ENCODE data around the gene NPY2R. TPM values are rescaled to one million over a fixed set of nuclear protein-coding genes. Genes with fewer than 3 reads are reported as not detected.

The NPY2R gene
- polyA plus RNA-seq, 1 donor from 2014 or later: 1.2 TPM

DNA sequence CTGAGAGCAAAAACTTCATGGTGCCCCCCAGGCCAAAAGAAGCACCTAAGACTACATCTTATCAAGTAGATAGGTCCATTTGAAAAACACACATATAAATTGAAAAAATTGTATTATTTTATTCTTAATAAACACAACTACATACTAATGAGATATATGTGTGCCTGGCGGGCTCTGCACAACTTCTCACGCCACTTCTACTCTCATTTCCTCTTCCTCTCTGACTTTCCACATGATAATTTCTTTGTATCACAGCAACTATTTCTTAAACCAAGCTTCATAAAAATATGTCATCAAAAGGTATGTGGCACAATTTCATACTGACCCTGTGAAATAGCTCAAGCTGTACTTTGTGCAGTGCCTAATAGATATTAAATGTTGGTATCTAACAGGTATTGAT lies 10.7 kb upstream of the NPY2R start:
- no peak overlapping the region for H3K4me2 ChIP-seq (ENCODE audit: low read length)
- H3K9ac ChIP-seq (ENCODE audit: low read length): no peak overlapping the region
- no peaks in the 10 kb centered on the region for H3K9me2 ChIP-seq (ENCODE audit: insufficient read depth, low read length)
- H3F3A ChIP-seq (ENCODE audit: insufficient read depth, low read length, poor library complexity, severe bottlenecking): no peaks in the 10 kb centered on the region
- H3K27me3 ChIP-seq (ENCODE audit: insufficient read depth, low read depth, low read length): no peaks in the 10 kb centered on the region
- no peak overlapping the region for H3K4me3 ChIP-seq (ENCODE audit: low read length)
- no peaks in the 10 kb centered on the region for H3K36me3 ChIP-seq (ENCODE audit: insufficient read depth, low read length)
- TF ChIP-seq EZH2 (IDR thresholded peaks at IDR 0.05; ENCODE audit: borderline replicate concordance, insufficient read depth, low read length, poor library complexity, severe bottlenecking) (no peak), TAF1 (IDR thresholded peaks at IDR 0.05; ENCODE audit: low read depth) (no peak), SMC3 (conservative IDR thresholded peaks at IDR 0.05; ENCODE audit: poor library complexity) (no peak), RAD21 (conservative IDR thresholded peaks at IDR 0.05) (no peak), EP300 (conservative IDR thresholded peaks at IDR 0.05; ENCODE audit: poor library complexity, severe bottlenecking) (no peak), POLR2AphosphoS5 (IDR thresholded peaks at IDR 0.05) (no peak)
- TF ChIP-seq, protein P1, sequence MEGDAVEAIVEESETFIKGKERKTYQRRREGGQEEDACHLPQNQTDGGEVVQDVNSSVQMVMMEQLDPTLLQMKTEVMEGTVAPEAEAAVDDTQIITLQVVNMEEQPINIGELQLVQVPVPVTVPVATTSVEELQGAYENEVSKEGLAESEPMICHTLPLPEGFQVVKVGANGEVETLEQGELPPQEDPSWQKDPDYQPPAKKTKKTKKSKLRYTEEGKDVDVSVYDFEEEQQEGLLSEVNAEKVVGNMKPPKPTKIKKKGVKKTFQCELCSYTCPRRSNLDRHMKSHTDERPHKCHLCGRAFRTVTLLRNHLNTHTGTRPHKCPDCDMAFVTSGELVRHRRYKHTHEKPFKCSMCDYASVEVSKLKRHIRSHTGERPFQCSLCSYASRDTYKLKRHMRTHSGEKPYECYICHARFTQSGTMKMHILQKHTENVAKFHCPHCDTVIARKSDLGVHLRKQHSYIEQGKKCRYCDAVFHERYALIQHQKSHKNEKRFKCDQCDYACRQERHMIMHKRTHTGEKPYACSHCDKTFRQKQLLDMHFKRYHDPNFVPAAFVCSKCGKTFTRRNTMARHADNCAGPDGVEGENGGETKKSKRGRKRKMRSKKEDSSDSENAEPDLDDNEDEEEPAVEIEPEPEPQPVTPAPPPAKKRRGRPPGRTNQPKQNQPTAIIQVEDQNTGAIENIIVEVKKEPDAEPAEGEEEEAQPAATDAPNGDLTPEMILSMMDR (IDR thresholded peaks at IDR 0.05; ENCODE audit: poor library complexity, severe bottlenecking): no peak
- no peaks in the 10 kb centered on the region for H4K20me1 ChIP-seq (ENCODE audit: insufficient read depth)
- no peak overlapping the region for H3K27ac ChIP-seq (ENCODE audit: low read length)
- no peaks in the 10 kb centered on the region for H3K9me3 ChIP-seq (ENCODE audit: low read length)
- H3K79me2 ChIP-seq (replicated peaks; ENCODE audit: insufficient read depth, low read length): no peaks in the 10 kb centered on the region
- no peak overlapping the region for H2AFZ ChIP-seq (ENCODE audit: low read depth, low read length)

DNA sequence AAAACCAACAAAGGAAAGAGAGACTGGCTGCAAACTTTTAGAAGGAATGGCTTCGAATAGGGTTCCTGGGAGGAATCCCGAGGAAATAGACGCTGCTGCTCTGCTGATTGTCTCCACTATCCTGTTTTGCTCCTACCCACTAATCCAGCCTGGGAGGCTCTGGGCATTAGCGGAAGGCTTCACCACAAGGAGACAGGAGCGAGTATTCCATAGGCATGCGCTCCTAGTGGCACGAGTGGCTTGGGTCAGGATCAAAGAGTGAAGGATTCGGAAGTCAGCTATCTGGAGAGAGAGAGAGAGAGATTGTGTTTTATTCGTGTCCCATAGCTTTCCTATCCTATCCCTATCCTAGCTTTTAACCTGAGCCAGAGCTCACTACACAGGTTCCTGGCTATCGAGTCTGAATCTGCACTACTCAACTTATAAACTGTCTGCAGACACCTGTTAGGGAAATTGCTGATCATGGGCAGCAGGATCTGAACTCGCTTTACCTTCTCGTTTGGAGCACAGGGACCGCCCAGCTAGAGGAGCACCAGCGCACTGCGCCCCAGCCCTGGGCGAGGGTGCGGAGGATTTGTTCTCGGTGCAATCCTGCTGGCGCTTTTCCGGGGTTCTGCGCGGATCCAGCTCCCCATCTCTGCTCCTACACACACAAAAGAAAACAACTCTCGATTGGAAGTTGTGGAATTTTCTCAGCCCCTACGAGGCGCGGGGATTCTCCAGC lies 740 bp upstream of the NPY2R start:
- Histone ChIP-seq H3K27me3 (ENCODE audit: insufficient read depth, low read depth, low read length) (peaks cover 21% of the 10 kb centered on the region), H3K79me2 (replicated peaks; ENCODE audit: insufficient read depth, low read length) (peaks cover 9% of the 10 kb centered on the region), H3K36me3 (ENCODE audit: insufficient read depth, low read length) (no peaks in the 10 kb centered on the region), H2AFZ (ENCODE audit: low read depth, low read length) (peak overlapping the region; percentile 56), H3F3A (ENCODE audit: insufficient read depth, low read length, poor library complexity, severe bottlenecking) (no peaks in the 10 kb centered on the region), H3K4me2 (ENCODE audit: low read length) (peak overlapping the region; percentile 96), H4K20me1 (ENCODE audit: insufficient read depth) (no peaks in the 10 kb centered on the region), H3K9me2 (ENCODE audit: insufficient read depth, low read length) (no peaks in the 10 kb centered on the region), H3K9ac (ENCODE audit: low read length) (peak overlapping the region; percentile 32), H3K9me3 (ENCODE audit: low read length) (no peaks in the 10 kb centered on the region), H3K27ac (ENCODE audit: low read length) (no peak overlapping the region), H3K4me3 (ENCODE audit: low read length) (peak overlapping the region; percentile 71)
- no peak for TF ChIP-seq SMC3 (conservative IDR thresholded peaks at IDR 0.05; ENCODE audit: poor library complexity)
- TF ChIP-seq, protein P2, sequence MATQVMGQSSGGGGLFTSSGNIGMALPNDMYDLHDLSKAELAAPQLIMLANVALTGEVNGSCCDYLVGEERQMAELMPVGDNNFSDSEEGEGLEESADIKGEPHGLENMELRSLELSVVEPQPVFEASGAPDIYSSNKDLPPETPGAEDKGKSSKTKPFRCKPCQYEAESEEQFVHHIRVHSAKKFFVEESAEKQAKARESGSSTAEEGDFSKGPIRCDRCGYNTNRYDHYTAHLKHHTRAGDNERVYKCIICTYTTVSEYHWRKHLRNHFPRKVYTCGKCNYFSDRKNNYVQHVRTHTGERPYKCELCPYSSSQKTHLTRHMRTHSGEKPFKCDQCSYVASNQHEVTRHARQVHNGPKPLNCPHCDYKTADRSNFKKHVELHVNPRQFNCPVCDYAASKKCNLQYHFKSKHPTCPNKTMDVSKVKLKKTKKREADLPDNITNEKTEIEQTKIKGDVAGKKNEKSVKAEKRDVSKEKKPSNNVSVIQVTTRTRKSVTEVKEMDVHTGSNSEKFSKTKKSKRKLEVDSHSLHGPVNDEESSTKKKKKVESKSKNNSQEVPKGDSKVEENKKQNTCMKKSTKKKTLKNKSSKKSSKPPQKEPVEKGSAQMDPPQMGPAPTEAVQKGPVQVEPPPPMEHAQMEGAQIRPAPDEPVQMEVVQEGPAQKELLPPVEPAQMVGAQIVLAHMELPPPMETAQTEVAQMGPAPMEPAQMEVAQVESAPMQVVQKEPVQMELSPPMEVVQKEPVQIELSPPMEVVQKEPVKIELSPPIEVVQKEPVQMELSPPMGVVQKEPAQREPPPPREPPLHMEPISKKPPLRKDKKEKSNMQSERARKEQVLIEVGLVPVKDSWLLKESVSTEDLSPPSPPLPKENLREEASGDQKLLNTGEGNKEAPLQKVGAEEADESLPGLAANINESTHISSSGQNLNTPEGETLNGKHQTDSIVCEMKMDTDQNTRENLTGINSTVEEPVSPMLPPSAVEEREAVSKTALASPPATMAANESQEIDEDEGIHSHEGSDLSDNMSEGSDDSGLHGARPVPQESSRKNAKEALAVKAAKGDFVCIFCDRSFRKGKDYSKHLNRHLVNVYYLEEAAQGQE (IDR thresholded peaks at IDR 0.05; ENCODE audit: borderline replicate concordance): no peak
- TF ChIP-seq, protein P1 (IDR thresholded peaks at IDR 0.05; ENCODE audit: poor library complexity, severe bottlenecking): peak; percentile 65
- TF ChIP-seq MXI1 (conservative IDR thresholded peaks at IDR 0.05; ENCODE audit: poor library complexity, severe bottlenecking): peak; percentile 21
- no peak for TF ChIP-seq POLR2AphosphoS5 (IDR thresholded peaks at IDR 0.05)
- no peak for TF ChIP-seq EZH2 (IDR thresholded peaks at IDR 0.05; ENCODE audit: borderline replicate concordance, insufficient read depth, low read length, poor library complexity, severe bottlenecking)
- TF ChIP-seq RAD21 (conservative IDR thresholded peaks at IDR 0.05): no peak
